Inferior parietal cortex (tissue), 1 donor: ENCODE measurements around the gene PNPO.
"Not testable (repeated sequence)": the region's sequence is repeated elsewhere in the genome, so short reads cannot be mapped to it uniquely, and the experiment has no call there.

Experiments
- DNase-seq: peaks from one replicate; pipeline ENCODE4 v3.0.0-alpha.2; 2016; ENCODE audit errors: extremely low spot score

PNPO gene

GRCh38 chr17:47918006-47918405, 23.4 kb upstream of the PNPO start:
- DNase-seq: no peak

GRCh38 chr17:47918991-47919390, 22.4 kb upstream of the PNPO start:
- DNase-seq: no peak

GRCh38 chr17:47919889-47920288, 21.5 kb upstream of the PNPO start:
- not testable (repeated sequence) for DNase-seq

GRCh38 chr17:47924785-47925677, 16.3 kb upstream of the PNPO start:
- no peak for DNase-seq

GRCh38 chr17:47925678-47925988, 15.7 kb upstream of the PNPO start:
- no peak for DNase-seq

- DNase-seq: no peak
Measured at GRCh38 chr17:47927821-47928400, 13.5 kb upstream of the PNPO start.

- no peak for DNase-seq
Measured at GRCh38 chr17:47928415-47928814, 13.0 kb upstream of the PNPO start.

GRCh38 chr17:47929218-47930000, 12.0 kb upstream of the PNPO start:
- no peak for DNase-seq

GRCh38 chr17:47931848-47932247, 9.5 kb upstream of the PNPO start:
- no peak for DNase-seq

GRCh38 chr17:47934856-47935255, 6.5 kb upstream of the PNPO start:
- no peak for DNase-seq

GRCh38 chr17:47935468-47935867, 5.9 kb upstream of the PNPO start:
- DNase-seq: not testable (repeated sequence)

- DNase-seq: peak; percentile 27
Measured at GRCh38 chr17:47935961-47936360, 5.4 kb upstream of the PNPO start.

GRCh38 chr17:47937941-47938340, 3.4 kb upstream of the PNPO start:
- DNase-seq: no peak

- no peak for DNase-seq
Measured at GRCh38 chr17:47942096-47942510, 732 bp downstream of the PNPO start.

GRCh38 chr17:47942568-47942967, 1.2 kb downstream of the PNPO start:
- DNase-seq: no peak

GRCh38 chr17:47945080-47945479, 3.7 kb downstream of the PNPO start:
- DNase-seq: peak; percentile 36

- no peak for DNase-seq
Measured at GRCh38 chr17:47945529-47946508, 4.4 kb downstream of the PNPO start.

GRCh38 chr17:47946516-47946915, 5.1 kb downstream of the PNPO start:
- DNase-seq: no peak

GRCh38 chr17:47946929-47947397, 5.6 kb downstream of the PNPO start:
- DNase-seq: peak; percentile 68

- no peak for DNase-seq
Measured at GRCh38 chr17:47948706-47949196, 7.4 kb downstream of the PNPO start.

- peak; percentile 80 for DNase-seq
Measured at GRCh38 chr17:47949197-47949759, 7.9 kb downstream of the PNPO start.
